ENCODE data around the gene PSTPIP2. TPM values are rescaled to one million over a fixed set of nuclear protein-coding genes. Genes with fewer than 3 reads are reported as not detected.
"Not testable (repeated sequence)": the region's sequence is repeated elsewhere in the genome, so short reads cannot be mapped to it uniquely, and the experiment has no call there.

Gene PSTPIP2
- total RNA-seq, 2 donors from 2014 or later, result 7.0 to 21.1 TPM

DNA sequence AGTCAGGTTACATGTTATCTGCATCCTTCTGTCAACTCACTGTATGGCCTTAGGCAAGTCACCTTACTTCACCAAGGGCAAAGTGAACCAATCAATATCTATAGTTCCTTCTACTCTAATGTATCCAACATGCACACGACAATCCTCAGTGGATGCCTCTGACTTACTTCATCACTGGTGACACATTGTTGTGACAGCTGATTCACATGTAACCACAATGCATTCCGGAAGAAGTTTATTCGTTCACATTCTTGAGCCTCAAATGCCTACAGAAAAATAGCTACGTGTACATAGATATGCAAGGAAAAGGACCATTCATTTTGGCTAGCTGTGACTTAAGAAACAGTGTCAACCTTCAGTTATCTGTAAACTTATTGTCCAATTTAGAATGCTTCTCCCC, 78.6 kb downstream of the PSTPIP2 start:
- intact Hi-C loops (cut with DNase I), result no loop called here
- Histone ChIP-seq H3K27me3 (replicated peaks; ENCODE audit: insufficient read depth) (no peaks in the 10 kb centered on the region), H3K27ac (no peak overlapping the region), H3K4me3 (no peak overlapping the region), H3K36me3 (no peaks in the 10 kb centered on the region), H3K4me1 (replicated peaks) (no peaks in the 10 kb centered on the region), H3K9me3 (no peaks in the 10 kb centered on the region)
- TF ChIP-seq CTCF (IDR thresholded peaks at IDR 0.05) (no peak), POLR2A (IDR thresholded peaks at IDR 0.05) (no peak), POLR2AphosphoS5 (IDR thresholded peaks at IDR 0.05) (no peak)
- DNase-seq (ENCODE audit: low spot score), result no peak
- WGBS, result 76% methylated on average over 4 of the region's 4 CpGs

- 90% methylated on average over 6 of the region's 6 CpGs for WGBS
- DNase-seq (ENCODE audit: low spot score); H3K9me3 ChIP-seq; H3K27ac ChIP-seq; H3K4me1 ChIP-seq (replicated peaks); intact Hi-C loops (cut with DNase I); H3K27me3 ChIP-seq (replicated peaks; ENCODE audit: insufficient read depth); H3K4me3 ChIP-seq; H3K36me3 ChIP-seq: not testable (repeated sequence)
Observed at GRCh38 chr18:45992527-45992926, 79.5 kb downstream of the PSTPIP2 start.

DNA sequence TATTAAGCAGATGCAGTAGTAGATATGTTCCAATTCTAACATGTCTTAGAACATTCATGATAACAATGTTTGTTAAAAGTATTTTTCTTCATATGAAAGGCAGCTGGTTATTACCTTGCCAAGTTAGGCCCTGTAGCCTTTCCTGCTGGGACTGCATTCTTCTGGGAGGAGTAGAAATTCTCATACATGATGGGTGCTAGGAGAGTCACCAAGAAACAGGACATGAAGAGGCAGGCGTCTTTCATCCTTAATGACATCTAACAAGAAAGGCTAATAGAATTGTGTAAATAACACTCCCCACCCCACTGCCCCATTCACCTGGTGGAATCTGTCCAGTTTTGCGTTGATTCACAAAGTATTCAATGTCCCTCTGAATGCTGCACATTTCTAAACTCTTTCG, 80.3 kb downstream of the PSTPIP2 start:
- H3K27ac ChIP-seq, result no peak overlapping the region
- no peaks in the 10 kb centered on the region for H3K27me3 ChIP-seq (replicated peaks; ENCODE audit: insufficient read depth)
- WGBS, result 45% methylated on average over 3 of the region's 3 CpGs
- no peaks in the 10 kb centered on the region for H3K9me3 ChIP-seq
- no peaks in the 10 kb centered on the region for H3K36me3 ChIP-seq
- no peak for TF ChIP-seq POLR2A (IDR thresholded peaks at IDR 0.05)
- TF ChIP-seq POLR2AphosphoS5 (IDR thresholded peaks at IDR 0.05), result no peak
- no peak for TF ChIP-seq CTCF (IDR thresholded peaks at IDR 0.05)
- no peaks in the 10 kb centered on the region for H3K4me1 ChIP-seq (replicated peaks)
- DNase-seq (ENCODE audit: low spot score), result no peak
- no peak overlapping the region for H3K4me3 ChIP-seq
- intact Hi-C loops (cut with DNase I), result no loop called here

- DNase-seq (ENCODE audit: low spot score), result no peak
- H3K27me3 ChIP-seq (replicated peaks; ENCODE audit: insufficient read depth), result no peaks in the 10 kb centered on the region
- no peaks in the 10 kb centered on the region for H3K4me1 ChIP-seq (replicated peaks)
- intact Hi-C loops (cut with DNase I), result no loop called here
- WGBS, result 78% methylated on average over 4 of the region's 4 CpGs
- TF ChIP-seq POLR2AphosphoS5 (IDR thresholded peaks at IDR 0.05) (no peak), CTCF (IDR thresholded peaks at IDR 0.05) (no peak), POLR2A (IDR thresholded peaks at IDR 0.05) (no peak)
- no peaks in the 10 kb centered on the region for H3K36me3 ChIP-seq
- H3K27ac ChIP-seq, result no peak overlapping the region
- no peak overlapping the region for H3K4me3 ChIP-seq
- no peaks in the 10 kb centered on the region for H3K9me3 ChIP-seq
Observed at GRCh38 chr18:45984546-45985235, 87.4 kb downstream of the PSTPIP2 start.

GRCh38 chr18:45981821-45982220, 90.2 kb downstream of the PSTPIP2 start:
- H3K4me3 ChIP-seq, result no peak overlapping the region
- H3K27ac ChIP-seq, result no peak overlapping the region
- TF ChIP-seq POLR2AphosphoS5 (IDR thresholded peaks at IDR 0.05) (no peak), CTCF (IDR thresholded peaks at IDR 0.05) (no peak), POLR2A (IDR thresholded peaks at IDR 0.05) (no peak)
- H3K27me3 ChIP-seq (replicated peaks; ENCODE audit: insufficient read depth), result no peaks in the 10 kb centered on the region
- intact Hi-C loops (cut with DNase I), result no loop called here
- 73% methylated on average over 2 of the region's 2 CpGs for WGBS
- H3K36me3 ChIP-seq, result no peaks in the 10 kb centered on the region
- no peaks in the 10 kb centered on the region for H3K4me1 ChIP-seq (replicated peaks)
- no peak for DNase-seq (ENCODE audit: low spot score)
- no peaks in the 10 kb centered on the region for H3K9me3 ChIP-seq

All from prostate gland (tissue), 2 donors.